GM19452 (cell line): ENCODE data around the gene TMPRSS15.
"Not testable (repeated sequence)": the region's sequence is repeated elsewhere in the genome, so short reads cannot be mapped to it uniquely, and the experiment has no call there.

Experiments
- ATAC-seq: cut with Tn5 transposase; IDR thresholded peaks from one replicate; pipeline ENCODE4 v1.9.1; 2021; ENCODE audit not compliant: unreplicated experiment

The TMPRSS15 gene

DNA sequence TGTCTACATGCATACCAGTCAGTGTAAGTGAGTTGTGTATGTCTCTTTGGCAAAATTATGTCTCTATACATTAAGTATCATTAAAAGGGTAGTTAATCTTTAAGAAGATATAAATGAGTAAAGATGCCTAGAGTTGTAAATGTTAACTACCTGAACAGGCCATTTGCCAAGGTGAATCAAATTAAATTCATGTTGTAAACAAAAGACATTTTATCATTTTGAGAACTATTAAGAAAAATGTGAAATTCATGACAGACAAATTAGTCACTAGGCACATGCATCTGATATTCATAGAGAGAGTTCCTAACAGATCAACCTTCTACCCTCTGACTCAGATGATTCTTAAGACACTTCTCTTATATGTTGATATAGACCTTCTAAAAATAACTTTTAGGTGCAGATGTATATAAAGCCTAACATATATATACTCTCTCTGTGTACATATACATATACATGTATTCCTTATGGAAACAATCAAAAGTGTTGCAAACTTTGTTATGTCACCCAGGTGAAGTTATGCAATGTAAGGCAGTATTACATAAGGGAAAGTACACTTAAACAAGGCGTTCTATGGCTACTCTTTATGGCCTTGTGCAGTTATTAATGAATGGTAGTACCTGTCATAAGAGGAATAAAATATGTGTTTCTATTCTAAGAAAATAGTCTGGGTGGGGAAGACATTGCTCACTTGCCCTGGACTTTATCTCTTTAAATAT lies at the start of gene TMPRSS15:
TMPRSS15 (minus strand) TSS at position 51 of the 716 bp plus-strand sequence. CDS start 163 bp downstream, outside the sequence.
- ATAC-seq, result no peak

DNA sequence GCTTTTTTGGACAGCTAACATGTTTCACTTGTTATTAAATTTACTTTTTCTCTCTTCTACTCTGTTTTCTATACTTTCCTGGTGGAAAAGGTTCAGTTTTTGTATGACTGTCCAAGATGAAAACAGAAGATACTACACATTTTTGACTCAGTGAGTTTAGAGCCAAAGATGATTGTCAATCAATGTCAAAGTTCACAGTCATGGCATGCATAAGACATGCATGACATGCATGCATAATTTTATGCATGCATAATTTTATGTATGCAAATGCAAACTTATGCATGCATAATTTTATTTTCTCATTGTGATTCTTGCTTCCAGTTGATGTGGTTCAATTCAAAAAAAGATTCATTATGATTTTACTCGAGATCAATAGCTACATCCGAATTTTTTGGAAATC lies 48.1 kb upstream of the TMPRSS15 start:
- ATAC-seq, result no peak

DNA sequence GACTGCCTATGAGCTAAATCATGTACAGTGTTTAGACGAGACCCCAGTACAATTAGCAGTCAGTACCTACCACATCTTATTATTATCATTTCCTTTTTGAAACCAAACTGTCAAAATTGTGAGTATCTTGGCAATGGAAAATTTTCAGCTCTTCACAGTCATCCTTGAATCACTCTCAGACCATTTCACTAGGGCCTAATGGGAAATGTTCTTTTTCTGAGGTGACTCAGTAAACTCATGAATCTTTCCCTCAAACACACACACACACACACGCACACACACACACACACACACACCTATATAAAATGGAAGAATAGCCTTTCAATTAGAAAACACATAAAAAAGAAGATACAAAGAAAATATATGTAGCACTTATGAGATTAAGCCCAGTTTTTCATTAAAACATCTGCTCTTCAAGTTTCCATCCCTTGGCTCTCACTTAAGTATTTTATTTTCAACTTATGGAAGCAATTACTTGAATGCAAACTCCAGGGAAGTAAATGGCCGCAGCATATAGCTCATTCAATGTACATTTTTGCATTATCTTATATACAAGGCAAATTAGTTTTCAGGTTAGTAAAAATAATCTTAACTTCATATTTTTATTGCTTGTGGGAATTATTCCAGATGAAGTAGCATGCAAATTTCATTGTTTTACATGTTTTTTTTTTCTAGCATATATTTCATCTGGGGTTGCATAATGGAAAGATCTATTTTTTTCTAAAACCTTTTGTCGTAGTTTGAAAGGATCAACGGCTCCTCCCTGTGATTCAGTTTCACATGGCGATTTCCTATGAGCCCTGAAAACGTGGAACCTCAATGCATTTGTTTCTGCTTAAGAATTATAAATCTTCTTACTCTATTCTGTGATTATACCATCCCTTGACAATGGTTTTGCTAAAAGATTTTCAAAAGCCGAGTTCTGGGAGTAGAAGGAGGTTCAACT lies 46.3 kb upstream of the TMPRSS15 start:
- no peak for ATAC-seq

- ATAC-seq, result no peak
These were observed 40.1 kb upstream of the TMPRSS15 start for GRCh38 chr21:18443701-18444100.

DNA sequence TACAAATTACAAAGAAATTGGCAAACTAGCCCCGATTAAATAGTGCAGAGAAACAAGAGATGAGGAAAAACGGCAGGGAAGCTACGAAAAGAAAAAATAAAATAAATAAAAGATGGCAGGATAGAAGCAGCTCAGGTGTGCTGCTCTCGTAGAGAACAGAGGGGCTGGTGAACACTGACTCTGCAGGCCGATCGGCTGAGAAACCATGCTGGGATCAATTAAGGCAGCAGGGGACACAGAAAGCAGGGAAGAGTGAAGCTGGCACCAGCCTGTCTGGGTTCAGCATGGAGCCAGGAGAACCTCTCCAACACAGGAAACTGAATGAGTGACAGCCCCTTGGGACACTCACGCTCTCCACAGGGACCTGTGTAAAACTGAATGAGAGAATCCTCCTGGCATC lies 39.5 kb upstream of the TMPRSS15 start:
- no peak for ATAC-seq

DNA sequence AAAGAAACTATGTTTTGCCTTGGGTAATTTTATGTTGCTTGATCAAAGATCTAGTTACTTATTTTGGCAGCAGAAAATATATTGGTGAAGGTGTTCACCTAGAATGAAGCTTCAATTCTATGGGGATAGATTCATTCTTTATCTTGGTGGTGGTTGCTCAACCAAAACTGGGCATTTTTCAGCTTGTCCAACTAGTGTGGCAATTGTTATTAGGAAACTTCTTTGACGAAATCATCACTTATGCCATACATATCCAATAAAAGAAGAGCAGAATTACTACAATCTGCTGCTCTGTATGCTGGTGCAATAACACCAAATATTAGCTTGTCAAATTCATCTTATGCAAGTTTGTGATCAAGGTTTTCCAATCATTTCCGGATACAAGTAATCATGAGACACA lies 26.8 kb upstream of the TMPRSS15 start:
- no peak for ATAC-seq

GRCh38 chr21:18424276-18424675 lies 20.7 kb upstream of the TMPRSS15 start:
- ATAC-seq, result no peak

- no peak for ATAC-seq
These were observed 13.7 kb upstream of the TMPRSS15 start for GRCh38 chr21:18417141-18417790.

DNA sequence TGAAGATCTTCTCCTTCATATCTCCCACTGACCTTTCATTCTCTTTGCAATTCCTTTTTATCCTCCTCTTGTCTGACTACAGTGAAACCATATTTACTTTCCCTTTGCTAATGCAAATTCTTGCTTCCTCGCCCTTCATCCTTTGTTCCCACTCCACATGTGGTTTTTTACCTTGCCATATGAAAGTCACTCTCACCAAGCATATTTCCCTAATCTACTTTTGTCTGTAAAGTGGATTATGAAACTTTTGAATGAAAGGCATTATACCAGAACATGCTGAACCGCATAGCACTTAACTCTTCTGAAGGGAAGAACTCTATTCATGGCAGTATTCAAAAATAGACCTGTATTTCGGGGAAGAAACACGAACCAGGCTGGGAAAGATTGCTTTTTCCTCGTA lies 8.0 kb upstream of the TMPRSS15 start:
- ATAC-seq, result no peak

GRCh38 chr21:18409579-18409978 lies 6.0 kb upstream of the TMPRSS15 start:
- ATAC-seq, result no peak

DNA sequence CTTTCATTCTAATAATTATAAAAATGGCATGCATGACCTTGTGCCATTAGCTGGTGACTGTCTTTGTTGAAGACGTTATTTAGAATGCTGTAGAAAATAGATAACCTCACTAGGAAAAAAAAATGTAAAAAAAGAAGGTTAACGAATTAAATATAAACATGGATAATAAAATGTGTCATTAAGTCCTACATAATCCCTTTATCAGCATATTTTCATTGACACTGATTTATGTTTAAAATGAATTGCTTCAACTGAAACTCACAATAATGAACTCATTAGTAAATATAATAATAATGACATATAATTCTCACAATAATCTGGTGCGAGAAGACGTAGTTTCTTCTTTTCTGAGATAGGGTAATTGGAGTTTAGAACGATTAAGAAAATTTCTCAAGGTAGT lies 4.7 kb downstream of the TMPRSS15 start:
- no peak for ATAC-seq

- no peak for ATAC-seq
These were observed 15.6 kb downstream of the TMPRSS15 start for GRCh38 chr21:18387994-18388393.

DNA sequence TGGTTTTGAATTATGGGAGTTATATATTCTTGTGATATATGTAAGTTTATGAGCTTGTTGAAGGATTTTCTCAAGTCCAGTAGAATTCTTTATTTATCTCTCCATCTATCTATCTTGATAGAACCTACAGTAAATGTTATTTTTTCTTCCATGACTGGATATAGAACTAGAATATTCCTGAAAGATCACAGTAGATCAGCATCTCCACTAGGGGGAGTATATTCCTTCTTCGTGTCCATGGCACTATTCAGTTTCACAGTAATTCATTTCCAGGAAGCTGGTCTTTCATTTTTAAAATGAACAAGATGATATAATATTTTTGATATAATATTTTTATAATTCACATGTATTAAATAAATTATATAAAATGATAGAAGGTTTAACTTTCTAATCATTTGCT lies 18.8 kb downstream of the TMPRSS15 start:
- ATAC-seq, result no peak

DNA sequence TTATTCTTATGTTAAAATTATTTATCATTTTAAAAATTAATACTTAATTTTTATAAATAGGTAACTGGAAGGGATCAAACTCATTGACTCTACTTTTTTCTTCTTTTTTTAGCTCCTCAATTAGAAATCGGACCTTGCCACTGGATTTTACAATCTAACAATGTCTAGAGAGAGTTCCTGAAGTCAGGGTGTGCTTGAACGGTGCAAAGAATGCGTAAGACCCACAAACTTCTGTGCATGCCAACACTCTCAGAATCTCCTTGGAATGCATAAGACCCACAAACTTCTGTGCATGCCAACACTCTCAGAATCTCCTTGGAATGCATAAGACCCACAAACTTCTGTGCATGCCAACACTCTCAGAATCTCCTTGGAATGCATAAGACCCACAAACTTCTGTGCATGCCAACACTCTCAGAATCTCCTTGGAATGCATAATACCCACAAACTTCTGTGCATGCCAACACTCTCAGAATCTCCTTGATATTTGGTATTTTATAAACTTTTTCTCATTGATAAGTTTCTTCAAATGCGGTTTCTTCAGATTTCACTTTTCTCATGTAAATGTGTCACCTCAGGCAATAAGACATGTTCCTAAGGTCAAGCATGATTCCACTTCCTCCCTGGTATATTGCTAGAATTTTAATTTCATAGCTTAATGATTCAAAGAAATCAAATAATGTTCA lies 20.5 kb downstream of the TMPRSS15 start:
- ATAC-seq, result not testable (repeated sequence)

DNA sequence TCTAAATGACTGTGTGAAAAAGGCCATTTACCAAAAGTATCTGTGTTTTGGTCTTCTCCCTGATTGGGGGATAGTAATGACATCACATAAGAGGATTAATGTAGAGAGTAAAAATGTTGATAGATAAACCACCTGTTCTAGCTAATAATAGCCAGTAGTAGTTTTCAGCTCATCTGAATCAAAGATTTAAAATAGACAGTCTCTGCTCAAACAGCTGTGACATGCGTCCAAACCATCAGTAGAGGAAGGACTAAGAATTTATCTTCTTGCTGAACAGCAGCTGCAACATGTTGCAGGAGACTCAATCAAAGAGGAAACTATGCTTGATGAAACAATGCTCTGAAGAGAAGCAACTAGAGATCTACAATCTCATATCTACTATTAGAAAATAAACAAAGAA lies 21.4 kb downstream of the TMPRSS15 start:
- no peak for ATAC-seq

- no peak for ATAC-seq
These were observed 30.0 kb downstream of the TMPRSS15 start for GRCh38 chr21:18373606-18374005.

DNA sequence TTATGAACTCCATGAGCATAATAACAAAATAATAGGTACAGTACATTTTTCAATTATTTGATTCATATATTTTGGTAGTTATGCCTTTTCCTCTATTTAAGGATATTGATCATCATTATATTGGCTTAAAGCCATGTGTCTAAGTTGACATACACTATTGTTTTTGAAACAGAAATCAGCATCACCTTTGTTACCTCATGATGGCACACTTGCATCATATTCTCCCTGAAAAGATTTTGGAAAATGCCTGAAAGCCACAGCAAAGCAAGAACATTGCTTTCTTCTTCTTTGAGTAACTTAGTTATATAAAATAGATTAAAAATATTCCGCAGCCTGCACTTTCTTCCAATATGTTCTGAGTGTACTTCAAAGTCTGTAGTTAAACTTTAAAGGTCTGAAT lies 33.3 kb downstream of the TMPRSS15 start:
- no peak for ATAC-seq

GRCh38 chr21:18369115-18369514 lies 34.5 kb downstream of the TMPRSS15 start:
- ATAC-seq, result no peak

DNA sequence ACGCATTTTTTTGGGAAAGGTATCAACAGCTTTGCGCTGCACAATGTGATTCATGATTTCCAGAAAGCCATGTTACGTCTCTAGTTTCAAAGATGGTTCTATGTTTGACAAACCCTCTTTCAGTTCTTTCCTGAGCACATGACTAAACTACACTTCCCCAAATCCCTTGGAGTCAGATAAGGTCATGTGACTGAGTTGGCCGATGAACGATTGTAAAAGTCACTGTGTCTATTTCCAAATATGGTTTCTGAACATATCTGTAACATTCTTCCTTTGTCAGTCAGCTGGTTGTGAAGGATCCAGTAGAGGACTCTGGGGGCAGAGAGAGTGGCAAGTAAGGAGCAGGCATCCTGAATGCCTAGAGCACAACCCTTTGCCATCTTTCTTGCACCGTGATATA lies 35.4 kb downstream of the TMPRSS15 start:
- ATAC-seq, result no peak

DNA sequence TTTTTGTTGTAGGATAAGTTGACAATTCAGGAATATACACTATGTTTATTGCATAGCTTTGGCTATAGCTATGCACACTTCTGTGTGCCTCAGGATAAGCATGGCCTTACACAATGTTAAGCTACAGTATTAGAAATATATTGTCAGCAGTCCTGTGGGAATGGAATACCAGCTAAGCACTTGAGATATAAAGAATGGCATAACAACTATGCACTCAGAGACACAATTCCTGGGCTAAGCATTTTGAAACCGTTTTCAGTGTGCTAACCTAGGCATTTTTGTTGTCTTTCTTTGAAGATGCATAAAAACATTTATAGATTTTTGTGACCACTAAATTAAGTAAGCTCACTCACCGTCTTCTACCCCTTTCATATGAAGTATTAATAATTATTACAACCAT lies 46.8 kb downstream of the TMPRSS15 start:
- no peak for ATAC-seq

GRCh38 chr21:18354947-18355346 lies 48.6 kb downstream of the TMPRSS15 start:
- ATAC-seq, result no peak
